ENCODE measurements around the gene PRM3. TPM values are rescaled to one million over a fixed set of nuclear protein-coding genes. Genes with fewer than 3 reads are reported as not detected.

PRM3 gene
- total and polyA plus RNA-seq, 12 donors = not detected

DNA sequence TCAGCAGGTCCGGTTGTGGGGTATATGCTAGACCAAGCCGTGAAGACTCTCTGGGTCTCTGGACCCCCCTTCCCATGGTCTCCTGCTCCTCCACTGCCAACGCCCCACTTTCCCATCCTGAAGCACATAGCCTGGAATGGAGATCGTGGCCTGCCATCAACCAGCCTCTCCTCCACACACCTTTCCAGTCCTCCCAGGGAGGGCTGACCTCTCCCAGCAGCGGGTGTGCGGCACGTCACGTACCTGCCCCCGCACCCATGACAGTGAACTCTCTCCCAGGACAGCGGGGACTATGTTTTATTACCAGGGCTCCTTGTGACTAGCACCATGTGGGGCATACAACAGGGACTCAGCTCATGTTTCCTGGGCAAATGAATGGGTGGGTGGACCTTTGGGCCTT, 1.8 kb downstream of the PRM3 start:
- Histone ChIP-seq H3K27me3 (peaks cover 0 to 4% (median 0%) of the 10 kb centered on the region in 7 donors), H3K27ac (no peak overlapping the region), H3K4me1 (no peaks in the 10 kb centered on the region), H3K4me3 (no peak overlapping the region), H3K36me3 (no peaks in the 10 kb centered on the region), H3K9me3 (no peaks in the 10 kb centered on the region)
- DNase-seq = no peak
- intact Hi-C loops (cut with DNase I) = no loop called here
- WGBS, 2 donors = 96 to 98% methylated on average over 10 of the region's 10 CpGs
- ATAC-seq = no peak
- TF ChIP-seq, protein P1, sequence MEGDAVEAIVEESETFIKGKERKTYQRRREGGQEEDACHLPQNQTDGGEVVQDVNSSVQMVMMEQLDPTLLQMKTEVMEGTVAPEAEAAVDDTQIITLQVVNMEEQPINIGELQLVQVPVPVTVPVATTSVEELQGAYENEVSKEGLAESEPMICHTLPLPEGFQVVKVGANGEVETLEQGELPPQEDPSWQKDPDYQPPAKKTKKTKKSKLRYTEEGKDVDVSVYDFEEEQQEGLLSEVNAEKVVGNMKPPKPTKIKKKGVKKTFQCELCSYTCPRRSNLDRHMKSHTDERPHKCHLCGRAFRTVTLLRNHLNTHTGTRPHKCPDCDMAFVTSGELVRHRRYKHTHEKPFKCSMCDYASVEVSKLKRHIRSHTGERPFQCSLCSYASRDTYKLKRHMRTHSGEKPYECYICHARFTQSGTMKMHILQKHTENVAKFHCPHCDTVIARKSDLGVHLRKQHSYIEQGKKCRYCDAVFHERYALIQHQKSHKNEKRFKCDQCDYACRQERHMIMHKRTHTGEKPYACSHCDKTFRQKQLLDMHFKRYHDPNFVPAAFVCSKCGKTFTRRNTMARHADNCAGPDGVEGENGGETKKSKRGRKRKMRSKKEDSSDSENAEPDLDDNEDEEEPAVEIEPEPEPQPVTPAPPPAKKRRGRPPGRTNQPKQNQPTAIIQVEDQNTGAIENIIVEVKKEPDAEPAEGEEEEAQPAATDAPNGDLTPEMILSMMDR (IDR thresholded peaks at IDR 0.05) = no peak

DNA sequence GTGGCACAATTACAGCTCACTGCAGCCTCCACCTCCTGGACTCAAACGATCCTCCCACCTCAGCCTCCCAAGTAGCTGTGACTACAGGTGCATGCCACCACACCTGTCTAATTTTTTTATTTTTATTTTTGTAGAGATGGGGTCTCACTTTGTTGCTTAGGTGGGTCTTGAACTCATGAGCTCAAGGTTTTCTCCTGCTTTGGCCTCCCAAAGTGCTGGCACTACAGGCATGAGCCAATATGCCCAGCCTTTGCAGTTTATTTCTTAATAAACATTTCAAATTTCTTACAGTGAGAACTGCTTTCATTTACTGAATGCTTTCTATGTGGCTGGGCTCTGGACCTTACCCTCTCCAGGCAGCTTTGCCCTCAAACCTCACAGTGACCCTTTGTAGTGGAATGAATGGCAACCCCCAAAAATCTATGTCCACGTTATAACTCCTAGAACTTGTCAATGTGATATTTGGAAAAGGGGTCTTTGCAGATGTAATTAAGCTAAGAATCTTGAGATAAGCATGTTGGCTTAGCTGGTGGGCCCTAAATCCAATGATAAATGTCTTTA, 2.7 kb downstream of the PRM3 start:
- intact Hi-C loops (cut with DNase I) = no loop called here
- 95 to 100% methylated on average over 2 of the region's 2 CpGs for WGBS, 2 donors
- no peaks in the 10 kb centered on the region for H3K27me3 ChIP-seq

GRCh38 chr16:11268921-11269375, 4.5 kb downstream of the PRM3 start, which contains the start of gene TNP2:
Gene TNP2, minus strand, starts transcription at chr16:11269325. Its CDS starts 63 bp downstream, at chr16:11269262.
- H3K4me1 ChIP-seq = peaks cover 0 to 4% (median 0%) of the 10 kb centered on the region in 9 donors
- TF ChIP-seq, protein P1 (IDR thresholded peaks at IDR 0.05) = no peak
- no peak within 1 kb of the TSS for H3K4me3 ChIP-seq
- no peak for ATAC-seq
- no peaks in the 10 kb centered on the region for H3K36me3 ChIP-seq
- no peak within 1 kb of the TSS for H3K27ac ChIP-seq
- no peaks in the 10 kb centered on the region for H3K27me3 ChIP-seq
- H3K9me3 ChIP-seq = no peaks in the 10 kb centered on the region
- intact Hi-C loops (cut with DNase I) = loop anchor here in 1 of 10 donors (10.0 kb wide), 1 partner anchor 86 kb away; no protein-coding TSS in a partner anchor
- 86 to 96% methylated on average over 11 of the region's 11 CpGs for WGBS, 2 donors
- no peak for DNase-seq

More for the DNA sequence above, 2.7 kb downstream of the PRM3 start:
- Histone ChIP-seq H3K27ac (no peak overlapping the region), H3K4me3 (no peak overlapping the region), H3K4me1 (no peaks in the 10 kb centered on the region), H3K9me3 (no peaks in the 10 kb centered on the region), H3K36me3 (no peaks in the 10 kb centered on the region)
- ATAC-seq (no peak), DNase-seq (no peak)
- TF ChIP-seq, protein P1 (IDR thresholded peaks at IDR 0.05) = no peak

DNA sequence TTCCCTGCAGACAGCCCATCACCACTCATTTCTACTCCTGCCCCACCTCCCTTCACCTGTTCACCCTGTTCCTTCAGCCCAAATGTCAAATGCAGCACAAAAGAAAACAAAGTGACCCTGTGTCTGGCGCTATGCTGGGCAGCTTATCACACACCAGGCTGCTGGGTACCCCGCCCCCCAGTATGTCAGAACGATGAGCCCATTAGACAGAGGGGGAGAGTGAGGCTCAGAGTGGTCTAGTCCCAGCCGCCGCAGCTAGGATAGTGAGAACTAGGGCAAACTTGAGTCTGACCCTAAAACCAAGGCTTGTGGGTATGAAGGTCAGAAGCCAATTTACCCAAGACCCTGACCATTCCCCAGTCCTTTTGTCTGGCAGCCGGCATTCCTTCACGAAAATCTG, 8.3 kb downstream of the PRM3 start:
- no peak for ATAC-seq
- Histone ChIP-seq H3K36me3 (no peaks in the 10 kb centered on the region), H3K27me3 (no peaks in the 10 kb centered on the region), H3K27ac (no peak overlapping the region), H3K4me1 (peaks cover 0 to 7% (median 0%) of the 10 kb centered on the region in 9 donors), H3K9me3 (no peaks in the 10 kb centered on the region), H3K4me3 (no peak overlapping the region)
- intact Hi-C loops (cut with DNase I) = loop anchor here in 1 of 10 donors (10.0 kb wide), 1 partner anchor 90 kb away; no protein-coding TSS in a partner anchor
- TF ChIP-seq, protein P1 (IDR thresholded peaks at IDR 0.05) = no peak
- no peak for DNase-seq
- WGBS, 2 donors = 79 to 82% methylated on average over 7 of the region's 7 CpGs

Measured in heart right ventricle (tissue), 16 donors.